Measurements from ENCODE around the gene KCTD1. TPM values are rescaled to one million over a fixed set of nuclear protein-coding genes. Genes with fewer than 3 reads are reported as not detected.
"Not testable (repeated sequence)": the region's sequence is repeated elsewhere in the genome, so short reads cannot be mapped to it uniquely, and the experiment has no call there.

Gene KCTD1
- total RNA-seq, 1 donor from 2014 or later = 14.6 TPM

- DNase-seq = no peak
Measured at GRCh38 chr18:26457611-26458353, 90.6 kb downstream of the KCTD1 start.

GRCh38 chr18:26457195-26457594, 91.2 kb downstream of the KCTD1 start:
- no peak for DNase-seq

GRCh38 chr18:26456070-26456491, 92.3 kb downstream of the KCTD1 start:
- no peak for DNase-seq

- DNase-seq = no peak
Measured at GRCh38 chr18:26455639-26456038, 92.7 kb downstream of the KCTD1 start.

- no peak for DNase-seq
Measured at GRCh38 chr18:26454616-26455015, 93.7 kb downstream of the KCTD1 start.

- DNase-seq = no peak
Measured at GRCh38 chr18:26454192-26454591, 94.2 kb downstream of the KCTD1 start.

GRCh38 chr18:26453386-26453901, 94.9 kb downstream of the KCTD1 start:
- DNase-seq = no peak

- no peak for DNase-seq
Measured at GRCh38 chr18:26450989-26451682, 97.2 kb downstream of the KCTD1 start.

GRCh38 chr18:26448714-26449159, 99.6 kb downstream of the KCTD1 start:
- no peak for DNase-seq

- no peak for DNase-seq
Measured at GRCh38 chr18:26443853-26444252, 104.5 kb downstream of the KCTD1 start.

- DNase-seq = no peak
Measured at GRCh38 chr18:26442126-26442525, 106.2 kb downstream of the KCTD1 start.

- no peak for DNase-seq
Measured at GRCh38 chr18:26440644-26441043, 107.7 kb downstream of the KCTD1 start.

GRCh38 chr18:26439537-26439936, 108.8 kb downstream of the KCTD1 start:
- DNase-seq = no peak

GRCh38 chr18:26438980-26439379, 109.4 kb downstream of the KCTD1 start:
- DNase-seq = no peak

- DNase-seq = not testable (repeated sequence)
Measured at GRCh38 chr18:26437634-26438033, 110.7 kb downstream of the KCTD1 start.

- no peak for DNase-seq
Measured at GRCh38 chr18:26436176-26437051, 111.9 kb downstream of the KCTD1 start.

GRCh38 chr18:26435415-26436095, 112.8 kb downstream of the KCTD1 start:
- DNase-seq = no peak

GRCh38 chr18:26434887-26435286, 113.5 kb downstream of the KCTD1 start:
- no peak for DNase-seq

GRCh38 chr18:26432651-26433424, 115.5 kb downstream of the KCTD1 start:
- DNase-seq = no peak

- DNase-seq = no peak
Measured at GRCh38 chr18:26429535-26430226, 118.7 kb downstream of the KCTD1 start.
